Activated B cell treated with CpG ODN at 0.5 μM for 24 hours (primary cell): ENCODE measurements around the gene TMEM100. TPM values are rescaled to one million over a fixed set of nuclear protein-coding genes. Genes with fewer than 3 reads are reported as not detected.

ENCODE experiments used
- ATAC-seq: fragments of 200-7000 bp; cut with Tn5 transposase; one replicate; pipeline ENCODE4 v1.10.0; 2021; ENCODE audit warnings: low read depth, mild to moderate bottlenecking, moderate library complexity
- CTCF ChIA-PET: fragments of 350-600 bp; sonication (Branson Sonifier 250); formaldehyde crosslinking; loops from one replicate; lab custom pipeline; 2021; ENCODE audit warnings: antibody characterized with exemption; lab: Charles Lee
- POLR2A ChIA-PET: fragments of 350-600 bp; sonication (Branson Sonifier 250); formaldehyde crosslinking; loops from one replicate; lab custom pipeline; 2021; ENCODE audit warnings: antibody characterized with exemption; lab: Charles Lee
- DNase-seq: peaks from one replicate; pipeline ENCODE4 v3.0.0; 2022
- H3K27ac Mint-ChIP-seq: one replicate; pipeline ENCODE4 v1.8.0; 2020; ENCODE audit warnings: mixed read lengths
- H3K27me3 Mint-ChIP-seq: one replicate; pipeline ENCODE4 v1.8.0; 2021; ENCODE audit warnings: mixed read lengths
- H3K36me3 Mint-ChIP-seq: one replicate; pipeline ENCODE4 v1.8.0; 2021; ENCODE audit warnings: low read depth, mixed read lengths
- H3K4me1 Mint-ChIP-seq: one replicate; pipeline ENCODE4 v1.8.0; 2021; ENCODE audit warnings: mixed read lengths
- H3K4me3 Mint-ChIP-seq: one replicate; pipeline ENCODE4 v1.8.0; 2020; ENCODE audit warnings: mild to moderate bottlenecking, mixed read lengths
- H3K9me3 Mint-ChIP-seq: one replicate; pipeline ENCODE4 v1.8.0; 2020; ENCODE audit warnings: mixed read lengths
- intact Hi-C: fragments of 100-400 bp; cut with micrococcal nuclease; formaldehyde crosslinking; loops from one replicate; pipeline ENCODE4 v1.15.1; 2024
- total RNA-seq: library from RNA; stranded (reverse); gene quantifications from 2 replicates; pipeline ENCODE4 v1.2.3, GENCODE V29; 2022
- TF ChIP-seq, protein P1 (sequence below): fragments of 200-600 bp; IDR thresholded peaks from one replicate; pipeline ENCODE4 v1.8.0; 2022; ENCODE audit warnings: antibody characterized with exemption, mild to moderate bottlenecking

Gene TMEM100
- total RNA-seq, 1 donor from 2014 or later: not detected

DNA sequence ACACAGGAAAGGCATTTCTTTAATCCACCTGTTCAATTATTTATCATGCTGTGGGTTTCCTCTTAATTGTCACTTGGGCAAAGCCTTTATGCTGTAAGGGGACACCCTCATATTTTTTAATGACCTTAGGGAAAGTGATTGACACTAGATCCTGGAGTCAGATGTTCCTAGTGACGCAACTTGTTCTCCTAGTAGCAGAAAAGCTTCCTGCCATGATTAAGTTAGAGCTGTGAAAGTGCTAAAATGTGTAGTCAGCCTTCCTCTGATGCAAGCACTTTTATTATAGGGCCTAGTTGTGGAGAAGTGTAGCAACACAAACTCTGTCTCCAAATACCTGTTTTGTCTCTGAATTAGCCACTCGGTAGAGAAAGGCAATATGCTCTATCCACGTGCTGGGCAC is 12.3 kb downstream of the TMEM100 start:
- Mint-ChIP-seq H3K4me3 (no peak overlapping the region), H3K36me3 (no peaks in the 10 kb centered on the region), H3K27ac (no peak overlapping the region), H3K27me3 (peaks cover 7% of the 10 kb centered on the region), H3K4me1 (no peaks in the 10 kb centered on the region), H3K9me3 (no peaks in the 10 kb centered on the region)
- ATAC-seq: no peak
- intact Hi-C loops: no loop called here
- TF ChIP-seq, protein P1, sequence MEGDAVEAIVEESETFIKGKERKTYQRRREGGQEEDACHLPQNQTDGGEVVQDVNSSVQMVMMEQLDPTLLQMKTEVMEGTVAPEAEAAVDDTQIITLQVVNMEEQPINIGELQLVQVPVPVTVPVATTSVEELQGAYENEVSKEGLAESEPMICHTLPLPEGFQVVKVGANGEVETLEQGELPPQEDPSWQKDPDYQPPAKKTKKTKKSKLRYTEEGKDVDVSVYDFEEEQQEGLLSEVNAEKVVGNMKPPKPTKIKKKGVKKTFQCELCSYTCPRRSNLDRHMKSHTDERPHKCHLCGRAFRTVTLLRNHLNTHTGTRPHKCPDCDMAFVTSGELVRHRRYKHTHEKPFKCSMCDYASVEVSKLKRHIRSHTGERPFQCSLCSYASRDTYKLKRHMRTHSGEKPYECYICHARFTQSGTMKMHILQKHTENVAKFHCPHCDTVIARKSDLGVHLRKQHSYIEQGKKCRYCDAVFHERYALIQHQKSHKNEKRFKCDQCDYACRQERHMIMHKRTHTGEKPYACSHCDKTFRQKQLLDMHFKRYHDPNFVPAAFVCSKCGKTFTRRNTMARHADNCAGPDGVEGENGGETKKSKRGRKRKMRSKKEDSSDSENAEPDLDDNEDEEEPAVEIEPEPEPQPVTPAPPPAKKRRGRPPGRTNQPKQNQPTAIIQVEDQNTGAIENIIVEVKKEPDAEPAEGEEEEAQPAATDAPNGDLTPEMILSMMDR: no peak
- DNase-seq: no peak
- ChIA-PET POLR2A (interaction anchor here (0.5 to 0.6 kb wide), 2 partner anchors 26 to 130 kb away, joined by 3 to 8 read pairs; no protein-coding TSS in a partner anchor), CTCF (interaction anchor here (1.3 kb wide), 1 partner anchor 8 kb away, joined by 7 read pairs; no protein-coding TSS in a partner anchor)

DNA sequence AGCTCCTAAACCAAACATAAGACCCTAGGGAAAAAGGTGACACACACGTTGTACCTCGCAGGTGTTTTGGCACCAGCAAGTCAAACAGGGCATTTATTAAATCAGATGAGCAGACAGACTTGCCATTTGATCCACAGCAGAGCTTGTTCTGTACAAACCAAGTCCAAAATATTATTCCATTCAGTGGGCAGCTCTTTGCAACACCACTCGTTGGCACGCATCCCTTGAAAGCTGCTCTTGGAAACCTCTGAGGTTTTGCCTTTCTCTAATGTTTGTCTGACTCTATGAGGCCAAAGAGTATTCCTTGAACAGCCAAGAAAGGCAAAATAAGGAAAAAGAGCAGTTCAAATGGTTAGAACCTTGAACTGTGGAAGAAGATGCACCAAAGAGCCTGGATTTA is 12.7 kb downstream of the TMEM100 start:
- intact Hi-C loops: no loop called here
- H3K27ac Mint-ChIP-seq: no peak overlapping the region
- H3K27me3 Mint-ChIP-seq: peaks cover 7% of the 10 kb centered on the region
- POLR2A ChIA-PET: interaction anchor here (0.5 kb wide), 1 partner anchor 26 kb away, joined by 8 read pairs; no protein-coding TSS in a partner anchor
- no peaks in the 10 kb centered on the region for H3K9me3 Mint-ChIP-seq
- CTCF ChIA-PET: interaction anchor here (1.3 kb wide), 1 partner anchor 8 kb away, joined by 7 read pairs; no protein-coding TSS in a partner anchor
- TF ChIP-seq, protein P1: no peak
- no peaks in the 10 kb centered on the region for H3K36me3 Mint-ChIP-seq
- DNase-seq (no peak), ATAC-seq (no peak)
- no peaks in the 10 kb centered on the region for H3K4me1 Mint-ChIP-seq
- H3K4me3 Mint-ChIP-seq: no peak overlapping the region

DNA sequence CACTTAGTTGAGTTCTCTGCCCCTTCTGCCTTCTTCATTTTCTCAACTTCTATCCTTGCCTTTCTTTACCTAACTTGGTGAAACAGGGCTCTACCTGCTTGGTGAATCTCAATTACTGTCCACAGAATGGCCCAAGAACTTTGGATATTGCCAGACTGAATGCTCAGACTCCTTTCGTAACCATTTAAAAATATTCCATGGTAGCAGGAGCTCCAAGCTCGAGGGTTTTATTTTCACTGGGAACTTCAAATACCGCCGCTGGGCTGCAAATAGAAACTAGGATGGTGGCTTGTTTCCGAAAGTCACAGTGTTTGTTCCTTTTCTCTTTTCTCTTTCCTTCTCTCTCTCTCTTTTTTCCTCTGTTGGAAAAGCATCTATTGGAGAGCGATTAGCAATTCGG is 13.2 kb downstream of the TMEM100 start:
- Mint-ChIP-seq H3K9me3 (no peaks in the 10 kb centered on the region), H3K4me3 (no peak overlapping the region), H3K27me3 (peaks cover 7% of the 10 kb centered on the region), H3K4me1 (no peaks in the 10 kb centered on the region), H3K36me3 (no peaks in the 10 kb centered on the region), H3K27ac (no peak overlapping the region)
- CTCF ChIA-PET: interaction anchor here (1.3 kb wide), 1 partner anchor 9 kb away, joined by 7 read pairs; no protein-coding TSS in a partner anchor
- ATAC-seq (no peak), DNase-seq (no peak)
- TF ChIP-seq, protein P1: no peak
- POLR2A ChIA-PET: no interaction called here
- intact Hi-C loops: no loop called here

DNA sequence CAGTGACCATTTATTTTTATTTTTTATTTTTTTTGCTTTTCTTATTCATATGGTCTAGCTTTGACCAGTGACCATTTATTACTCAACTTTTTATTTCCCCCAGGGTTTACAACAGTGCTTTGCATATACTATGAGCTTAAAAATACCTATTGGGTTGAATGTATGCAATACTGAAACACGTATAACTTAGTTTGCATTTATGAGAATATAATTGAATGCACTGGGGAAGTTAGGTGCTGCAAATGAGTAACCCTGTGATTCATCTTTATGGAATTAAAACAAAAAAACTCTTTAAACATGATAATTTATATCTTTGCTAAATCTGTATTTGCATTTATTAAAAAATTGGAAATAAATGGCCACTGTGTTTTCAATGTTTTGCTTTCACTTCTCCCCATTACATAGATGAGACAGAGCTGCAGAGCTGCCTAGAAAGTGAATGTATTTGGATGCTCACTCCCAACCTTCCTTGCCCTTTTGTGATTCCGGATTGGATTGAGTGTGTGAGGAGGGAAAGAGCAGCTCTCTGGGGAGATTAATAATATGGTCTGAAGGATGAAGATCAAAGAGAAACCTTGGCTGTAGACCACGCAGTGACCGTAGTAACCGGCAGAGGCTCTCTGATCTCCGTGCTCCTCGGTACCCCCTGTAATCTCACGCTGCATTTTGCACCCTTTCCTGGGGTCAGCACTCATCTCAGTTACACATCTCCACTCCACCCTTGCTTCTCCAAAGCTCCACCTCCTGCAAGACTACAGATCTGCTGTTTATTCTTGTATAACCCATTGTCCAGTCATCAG is 14.3 kb downstream of the TMEM100 start:
- Mint-ChIP-seq H3K4me1 (no peaks in the 10 kb centered on the region), H3K36me3 (no peaks in the 10 kb centered on the region), H3K9me3 (no peaks in the 10 kb centered on the region), H3K27me3 (peaks cover 14% of the 10 kb centered on the region), H3K27ac (no peak overlapping the region), H3K4me3 (no peak overlapping the region)
- TF ChIP-seq, protein P1: no peak
- ATAC-seq: no peak
- no peak for DNase-seq
- ChIA-PET POLR2A (no interaction called here), CTCF (no interaction called here)
- intact Hi-C loops: no loop called here
